ENCODE data around the gene C6orf47. TPM values are rescaled to one million over a fixed set of nuclear protein-coding genes. Genes with fewer than 3 reads are reported as not detected.
A peak's percentile ranks its signal among the peaks of the same experiment; 100 is the strongest.

Gene C6orf47
- total RNA-seq, 1 donor from 2014 or later: 29.0 TPM

GRCh38 chr6:31620586-31621319 lies 39.8 kb downstream of the C6orf47 start, which contains the start of gene PRRC2A:
TSS of gene PRRC2A (plus strand) at chr6:31620715. CDS start at chr6:31622790, 2,075 bp downstream.
- ChIA-PET POLR2A (interaction anchor here (0.6 to 2.9 kb wide), 26 partner anchors 8 to 1177 kb away, joined by 3 to 34 read pairs (median 5); partner anchors contain the start of genes ABHD16A, BAG6, DDAH2 and DDX39B), CTCF (interaction anchor here (1.0 to 1.3 kb wide), 2 partner anchors 22 to 70 kb away, joined by 3 to 6 read pairs; no protein-coding TSS in a partner anchor)
- Mint-ChIP-seq H3K27ac (peak within 1 kb of the TSS; percentile 95), H3K9me3 (peaks cover 1% of the 10 kb centered on the region), H3K27me3 (no peaks in the 10 kb centered on the region), H3K4me1 (peaks cover 38% of the 10 kb centered on the region), H3K4me3 (peak within 1 kb of the TSS; percentile 86), H3K36me3 (ENCODE audit: low read depth) (peaks cover 50% of the 10 kb centered on the region)
- DNase-seq: no peak
- intact Hi-C loops (cut with micrococcal nuclease): loop anchor here (1.0 to 5.0 kb wide), 12 partner anchors 32 to 1064 kb away; partner anchors contain the start of genes ABHD16A, BAG6, CLIC1 and DDX39B
- peak; percentile 30 for ATAC-seq (ENCODE audit: low read depth)
- no peak for TF ChIP-seq CTCF (IDR thresholded peaks at IDR 0.05)

DNA sequence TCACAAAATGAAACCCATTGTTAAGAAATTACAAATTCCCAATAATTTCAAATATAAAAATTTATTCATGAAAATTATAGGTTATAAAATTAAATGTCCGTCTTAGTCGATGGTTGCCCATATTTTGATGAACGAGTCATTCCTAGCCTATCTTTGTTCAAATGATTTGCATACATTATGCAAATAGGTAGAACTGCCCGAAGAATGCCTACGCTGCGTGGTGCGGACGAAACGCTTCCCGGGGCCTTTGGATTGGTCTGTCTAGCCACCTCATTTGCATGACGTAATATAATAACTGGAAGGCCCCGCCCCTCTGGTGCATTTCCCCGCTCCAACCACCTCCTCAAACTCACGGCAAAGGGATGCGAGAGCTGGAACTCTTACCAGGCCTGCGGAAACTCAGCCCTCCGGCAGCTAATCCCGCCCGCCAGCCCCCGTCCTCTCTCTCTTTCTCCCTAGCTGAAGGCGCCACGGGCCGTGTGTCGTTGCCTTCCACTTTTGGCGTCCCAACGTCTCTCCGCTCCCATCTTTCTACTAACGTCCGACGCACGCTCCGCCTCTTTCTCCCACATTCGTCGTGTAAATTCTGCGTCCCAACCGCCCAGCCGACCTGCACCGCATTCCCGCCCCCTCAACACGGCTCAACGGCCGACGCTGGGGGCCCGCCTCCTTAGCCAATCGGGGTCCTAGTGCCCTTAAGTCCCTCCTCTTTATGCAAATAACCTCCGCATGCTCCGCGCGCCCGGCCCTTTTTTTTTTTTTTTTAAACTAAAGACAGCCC lies 40.6 kb downstream of the C6orf47 start:
- intact Hi-C loops (cut with micrococcal nuclease): loop anchor here (1.0 to 5.0 kb wide), 12 partner anchors 32 to 1063 kb away; partner anchors contain the start of genes ABHD16A, BAG6, CLIC1 and DDX39B
- H3K9me3 Mint-ChIP-seq: peaks cover 1% of the 10 kb centered on the region
- no peak for TF ChIP-seq CTCF (IDR thresholded peaks at IDR 0.05)
- ATAC-seq (ENCODE audit: low read depth) (peak; percentile 84), DNase-seq (peak; percentile 87)
- CTCF ChIA-PET: interaction anchor here (1.0 to 1.3 kb wide), 2 partner anchors 22 to 69 kb away, joined by 3 to 6 read pairs; no protein-coding TSS in a partner anchor
- H3K4me1 Mint-ChIP-seq: peaks cover 46% of the 10 kb centered on the region
- peak overlapping the region; percentile 86 for H3K4me3 Mint-ChIP-seq
- peaks cover 42% of the 10 kb centered on the region for H3K36me3 Mint-ChIP-seq (ENCODE audit: low read depth)
- H3K27me3 Mint-ChIP-seq: no peaks in the 10 kb centered on the region
- peak overlapping the region; percentile 94 for H3K27ac Mint-ChIP-seq
- POLR2A ChIA-PET: interaction anchor here (0.6 to 2.9 kb wide), 26 partner anchors 18 to 1178 kb away, joined by 3 to 34 read pairs (median 5); partner anchors contain the start of genes ABHD16A, BAG6, C6orf47 and CLIC1

DNA sequence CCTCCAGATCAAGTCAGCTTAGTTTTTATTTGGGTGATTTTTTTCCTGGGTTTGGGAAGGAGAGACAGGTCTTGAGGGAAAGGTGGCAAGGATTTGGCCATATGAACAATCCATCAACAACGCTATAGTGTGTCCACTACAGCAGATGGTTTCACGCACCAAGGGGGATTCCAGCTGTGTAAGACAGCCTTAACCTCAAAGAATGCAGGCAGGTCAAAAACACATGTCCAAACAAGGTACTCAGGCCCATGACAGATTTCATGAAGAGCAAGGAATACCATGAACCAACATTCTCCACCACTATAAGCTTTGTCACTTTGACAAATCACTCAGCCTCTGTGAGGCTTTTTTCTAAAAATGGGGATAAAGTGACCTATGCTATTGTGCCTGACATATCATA lies 43.6 kb downstream of the C6orf47 start:
- intact Hi-C loops (cut with micrococcal nuclease): no loop called here
- no peaks in the 10 kb centered on the region for H3K27me3 Mint-ChIP-seq
- peak overlapping the region; percentile 42 for H3K27ac Mint-ChIP-seq
- POLR2A ChIA-PET: interaction anchor here (0.6 to 1.6 kb wide), 3 partner anchors 25 to 60 kb away, joined by 3 to 8 read pairs (median 7); partner anchors contain the start of gene NCR3
- H3K4me3 Mint-ChIP-seq: no peak overlapping the region
- no peak for ATAC-seq (ENCODE audit: low read depth)
- no peak for TF ChIP-seq CTCF (IDR thresholded peaks at IDR 0.05)
- peaks cover 15% of the 10 kb centered on the region for H3K36me3 Mint-ChIP-seq (ENCODE audit: low read depth)
- peaks cover 53% of the 10 kb centered on the region for H3K4me1 Mint-ChIP-seq
- peaks cover 1% of the 10 kb centered on the region for H3K9me3 Mint-ChIP-seq
- CTCF ChIA-PET: interaction anchor here (0.6 to 1.7 kb wide), 3 partner anchors 12 to 22 kb away, joined by 3 to 4 read pairs (median 3); no protein-coding TSS in a partner anchor
- DNase-seq: no peak

DNA sequence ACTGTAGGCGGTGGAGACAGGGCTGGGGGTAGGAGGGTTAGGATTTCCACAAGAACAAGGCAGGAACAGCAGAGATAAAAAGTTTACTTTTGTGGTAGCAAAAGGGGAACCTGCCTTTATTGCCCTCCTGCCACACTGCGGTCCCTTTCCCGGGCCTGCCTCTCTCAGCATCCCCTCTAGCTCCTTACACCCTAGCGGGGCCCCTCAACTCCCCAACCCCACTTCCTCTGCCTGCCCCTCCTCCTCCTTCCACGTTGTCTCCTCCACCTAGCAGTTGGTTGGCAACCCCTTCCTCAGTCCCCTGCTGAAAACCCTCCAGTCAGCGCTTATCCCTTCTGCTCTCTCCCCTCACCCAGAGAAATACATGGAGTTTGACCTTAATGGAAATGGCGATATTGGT lies 44.8 kb downstream of the C6orf47 start:
- no peak for DNase-seq
- Mint-ChIP-seq H3K36me3 (ENCODE audit: low read depth) (peaks cover 4% of the 10 kb centered on the region), H3K4me1 (peaks cover 43% of the 10 kb centered on the region), H3K27ac (peak overlapping the region; percentile 80), H3K4me3 (no peak overlapping the region), H3K27me3 (no peaks in the 10 kb centered on the region), H3K9me3 (peaks cover 1% of the 10 kb centered on the region)
- no peak for TF ChIP-seq CTCF (IDR thresholded peaks at IDR 0.05)
- ChIA-PET POLR2A (interaction anchor here (0.6 to 1.6 kb wide), 5 partner anchors 17 to 217 kb away, joined by 3 to 8 read pairs (median 5); partner anchors contain the start of gene NCR3), CTCF (interaction anchor here (1.7 to 3.2 kb wide), 3 partner anchors 17 to 64 kb away, joined by 3 to 17 read pairs (median 6); no protein-coding TSS in a partner anchor)
- intact Hi-C loops (cut with micrococcal nuclease): no loop called here
- ATAC-seq (ENCODE audit: low read depth): no peak

All from activated B cell treated with CpG ODN at 0.5 μM for 24 hours (primary cell).